ENCODE results near the gene TNRC6B. TPM values are rescaled to one million over a fixed set of nuclear protein-coding genes. Genes with fewer than 3 reads are reported as not detected.

Gene TNRC6B
- total RNA-seq, 1 donor: 26.4 TPM

GRCh38 chr22:40244586-40244985, 66.9 kb downstream of the TNRC6B start:
- Histone ChIP-seq H3K4me2 (ENCODE audit: insufficient read depth, low read length) (no peak overlapping the region), H4K20me1 (ENCODE audit: insufficient read depth, low read length) (peaks cover 18% of the 10 kb centered on the region), H3K4me1 (ENCODE audit: insufficient read depth, low read length) (peaks cover under 1% of the 10 kb centered on the region), H3K4me3 (ENCODE audit: insufficient read depth, low read length) (no peak overlapping the region), H3K27ac (ENCODE audit: low read depth, low read length) (no peak overlapping the region), H3K27me3 (ENCODE audit: insufficient read depth, low read length) (no peaks in the 10 kb centered on the region), H2AFZ (ENCODE audit: low read length) (no peak overlapping the region), H3K79me2 (ENCODE audit: insufficient read depth, low read length) (peaks cover 61% of the 10 kb centered on the region), H3K36me3 (ENCODE audit: insufficient read depth, low read length) (peaks cover 12% of the 10 kb centered on the region), H3K9me3 (ENCODE audit: low read depth, low read length) (no peaks in the 10 kb centered on the region)
- DNase-seq (ENCODE audit: insufficient read length, low spot score, missing footprints): no peak
- no peak for TF ChIP-seq CTCF (IDR thresholded peaks at IDR 0.05; ENCODE audit: extremely low read depth, low read depth, low read length)

- no peak for TF ChIP-seq CTCF (IDR thresholded peaks at IDR 0.05; ENCODE audit: extremely low read depth, low read depth, low read length)
- Histone ChIP-seq H3K4me3 (ENCODE audit: insufficient read depth, low read length) (no peak overlapping the region), H3K36me3 (ENCODE audit: insufficient read depth, low read length) (peaks cover 12% of the 10 kb centered on the region), H3K4me1 (ENCODE audit: insufficient read depth, low read length) (no peaks in the 10 kb centered on the region), H4K20me1 (ENCODE audit: insufficient read depth, low read length) (peaks cover 16% of the 10 kb centered on the region), H3K27ac (ENCODE audit: low read depth, low read length) (no peak overlapping the region), H3K79me2 (ENCODE audit: insufficient read depth, low read length) (peaks cover 44% of the 10 kb centered on the region), H3K9me3 (ENCODE audit: low read depth, low read length) (no peaks in the 10 kb centered on the region), H3K27me3 (ENCODE audit: insufficient read depth, low read length) (no peaks in the 10 kb centered on the region), H3K4me2 (ENCODE audit: insufficient read depth, low read length) (no peak overlapping the region), H2AFZ (ENCODE audit: low read length) (no peak overlapping the region)
- DNase-seq (ENCODE audit: insufficient read length, low spot score, missing footprints): no peak
These were observed 70.3 kb downstream of the TNRC6B start for GRCh38 chr22:40247976-40248375.

GRCh38 chr22:40249286-40249685, 71.6 kb downstream of the TNRC6B start:
- DNase-seq (ENCODE audit: insufficient read length, low spot score, missing footprints): no peak

GRCh38 chr22:40250608-40251007, 72.9 kb downstream of the TNRC6B start:
- Histone ChIP-seq H3K9me3 (ENCODE audit: low read depth, low read length) (no peaks in the 10 kb centered on the region), H4K20me1 (ENCODE audit: insufficient read depth, low read length) (peaks cover 12% of the 10 kb centered on the region), H2AFZ (ENCODE audit: low read length) (no peak overlapping the region)

More at GRCh38 chr22:40249286-40249685, 71.6 kb downstream of the TNRC6B start:
- H3K4me3 ChIP-seq (ENCODE audit: insufficient read depth, low read length): no peak overlapping the region
- H3K79me2 ChIP-seq (ENCODE audit: insufficient read depth, low read length): peaks cover 39% of the 10 kb centered on the region
- peaks cover 12% of the 10 kb centered on the region for H3K36me3 ChIP-seq (ENCODE audit: insufficient read depth, low read length)
- no peaks in the 10 kb centered on the region for H3K9me3 ChIP-seq (ENCODE audit: low read depth, low read length)
- H3K4me1 ChIP-seq (ENCODE audit: insufficient read depth, low read length): no peaks in the 10 kb centered on the region
- no peak overlapping the region for H2AFZ ChIP-seq (ENCODE audit: low read length)
- H4K20me1 ChIP-seq (ENCODE audit: insufficient read depth, low read length): peaks cover 16% of the 10 kb centered on the region
- H3K4me2 ChIP-seq (ENCODE audit: insufficient read depth, low read length): no peak overlapping the region
- H3K27me3 ChIP-seq (ENCODE audit: insufficient read depth, low read length): no peaks in the 10 kb centered on the region
- no peak overlapping the region for H3K27ac ChIP-seq (ENCODE audit: low read depth, low read length)
- TF ChIP-seq CTCF (IDR thresholded peaks at IDR 0.05; ENCODE audit: extremely low read depth, low read depth, low read length): no peak

More at GRCh38 chr22:40250608-40251007, 72.9 kb downstream of the TNRC6B start:
- Histone ChIP-seq H3K4me1 (ENCODE audit: insufficient read depth, low read length) (no peaks in the 10 kb centered on the region), H3K4me2 (ENCODE audit: insufficient read depth, low read length) (no peak overlapping the region), H3K79me2 (ENCODE audit: insufficient read depth, low read length) (peaks cover 33% of the 10 kb centered on the region), H3K27me3 (ENCODE audit: insufficient read depth, low read length) (no peaks in the 10 kb centered on the region), H3K27ac (ENCODE audit: low read depth, low read length) (no peak overlapping the region), H3K36me3 (ENCODE audit: insufficient read depth, low read length) (peaks cover 12% of the 10 kb centered on the region), H3K4me3 (ENCODE audit: insufficient read depth, low read length) (no peak overlapping the region)
- TF ChIP-seq CTCF (IDR thresholded peaks at IDR 0.05; ENCODE audit: extremely low read depth, low read depth, low read length): no peak
- DNase-seq (ENCODE audit: insufficient read length, low spot score, missing footprints): no peak
